GM21717 (cell line): ENCODE results near the gene PLEKHM1.
"Not testable (repeated sequence)": the region's sequence is repeated elsewhere in the genome, so short reads cannot be mapped to it uniquely, and the experiment has no call there.

ENCODE experiments used
- ATAC-seq: cut with Tn5 transposase; IDR thresholded peaks from one replicate; pipeline ENCODE4 v1.9.1; 2021; ENCODE audit warnings: mild to moderate bottlenecking, moderate library complexity; ENCODE audit not compliant: unreplicated experiment

PLEKHM1 gene

GRCh38 chr17:45468293-45469203 is 22.0 kb downstream of the PLEKHM1 start:
- not testable (repeated sequence) for ATAC-seq

GRCh38 chr17:45461524-45462327 is 28.8 kb downstream of the PLEKHM1 start:
- ATAC-seq = peak; percentile 65

- ATAC-seq = not testable (repeated sequence)
These were observed 30.1 kb downstream of the PLEKHM1 start for GRCh38 chr17:45460422-45460821.

GRCh38 chr17:45454341-45454740 is 36.2 kb downstream of the PLEKHM1 start:
- not testable (repeated sequence) for ATAC-seq

- ATAC-seq = not testable (repeated sequence)
These were observed 36.8 kb downstream of the PLEKHM1 start for GRCh38 chr17:45453731-45454130.

GRCh38 chr17:45453225-45453534 is 37.3 kb downstream of the PLEKHM1 start:
- ATAC-seq = not testable (repeated sequence)

GRCh38 chr17:45452329-45453224 is 37.9 kb downstream of the PLEKHM1 start:
- not testable (repeated sequence) for ATAC-seq

- ATAC-seq = not testable (repeated sequence)
These were observed 38.9 kb downstream of the PLEKHM1 start for GRCh38 chr17:45451660-45452059.

- ATAC-seq = no peak
These were observed 39.4 kb downstream of the PLEKHM1 start for GRCh38 chr17:45451131-45451530.

- not testable (repeated sequence) for ATAC-seq
These were observed 40.7 kb downstream of the PLEKHM1 start for GRCh38 chr17:45449708-45450329.

- ATAC-seq = not testable (repeated sequence)
These were observed 41.3 kb downstream of the PLEKHM1 start for GRCh38 chr17:45449260-45449659.

GRCh38 chr17:45448483-45448882 is 42.0 kb downstream of the PLEKHM1 start:
- not testable (repeated sequence) for ATAC-seq

GRCh38 chr17:45448066-45448465 is 42.5 kb downstream of the PLEKHM1 start:
- ATAC-seq = not testable (repeated sequence)

GRCh38 chr17:45447650-45448049 is 42.9 kb downstream of the PLEKHM1 start:
- ATAC-seq = not testable (repeated sequence)

- ATAC-seq = not testable (repeated sequence)
These were observed 43.5 kb downstream of the PLEKHM1 start for GRCh38 chr17:45446872-45447625.

GRCh38 chr17:45445901-45446743 is 44.4 kb downstream of the PLEKHM1 start:
- ATAC-seq = not testable (repeated sequence)

GRCh38 chr17:45444856-45445820 is 45.4 kb downstream of the PLEKHM1 start:
- ATAC-seq = not testable (repeated sequence)
